Stimulated activated naive CD8-positive, alpha-beta T cell treated with anti-CD3 and anti-CD28 coated beads, Interleukin-15, amount 100 ng/mL, for 72 hours (primary cell): ENCODE results near the gene VAV2.
"Not testable (repeated sequence)": the region's sequence is repeated elsewhere in the genome, so short reads cannot be mapped to it uniquely, and the experiment has no call there.

Experiments
- ATAC-seq: fragments of 150-1000 bp; cut with Tn5 transposase; 2 replicates; pipeline ENCODE4 v1.10.0; 2021; ENCODE audit warnings: mild to moderate bottlenecking, moderate library complexity
- DNase-seq, 2 donors: peaks; one replicate each; pipeline ENCODE4 v3.0.0; 2021 to 2022
- H3K27ac Mint-ChIP-seq, 2 donors: one replicate each; pipeline ENCODE4 v1.8.0; 2022; ENCODE audit warnings: mild to moderate bottlenecking in 2 of 2, mixed read lengths in 2 of 2, moderate library complexity in 2 of 2
- H3K27me3 Mint-ChIP-seq: one replicate; pipeline ENCODE4 v1.8.0; 2022; ENCODE audit warnings: mixed read lengths
- H3K4me1 Mint-ChIP-seq: one replicate; pipeline ENCODE4 v1.8.0; 2022; ENCODE audit warnings: mild to moderate bottlenecking, mixed read lengths
- H3K4me3 Mint-ChIP-seq, 2 donors: one replicate each; pipeline ENCODE4 v1.8.0; 2022; ENCODE audit warnings: mild to moderate bottlenecking in 2 of 2, mixed read lengths in 2 of 2, moderate library complexity in 1 of 2
- H3K9me3 Mint-ChIP-seq, 2 donors: one replicate each; pipeline ENCODE4 v1.8.0; 2022; ENCODE audit warnings: mixed read lengths in 2 of 2

The VAV2 gene

DNA sequence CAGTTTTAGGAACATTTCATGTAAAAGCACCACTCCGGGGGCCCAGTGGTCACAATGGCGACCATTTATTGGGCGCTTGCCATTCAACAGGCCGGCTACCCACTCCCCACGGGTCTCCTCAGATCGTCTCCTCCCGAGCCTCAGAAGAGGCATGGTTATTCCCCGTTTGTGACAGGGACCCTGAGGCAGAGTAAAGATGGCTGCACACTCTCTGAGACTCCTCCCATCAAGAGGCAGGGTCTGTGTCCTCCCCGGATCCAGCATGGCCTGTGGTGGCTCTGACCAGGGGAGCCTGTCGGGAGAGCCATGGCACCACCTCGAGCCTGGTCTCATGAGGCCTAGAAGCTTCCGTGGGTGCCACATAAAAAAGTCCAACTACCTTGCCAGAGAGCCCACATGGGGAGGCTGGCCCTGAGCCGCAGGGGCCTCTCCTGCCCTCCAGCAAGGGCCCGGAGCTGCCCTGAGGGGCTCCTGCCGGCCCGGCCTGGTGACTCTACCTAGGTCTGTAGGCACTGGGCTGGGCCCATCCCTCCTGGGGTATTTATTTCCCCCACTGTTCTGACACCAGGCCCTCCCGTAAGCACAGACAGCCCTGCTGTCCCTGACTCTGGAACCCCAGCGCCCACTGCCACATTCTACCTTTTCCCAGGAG, 90.8 kb downstream of the VAV2 start:
- no peak for ATAC-seq
- H3K27ac Mint-ChIP-seq, result no peak overlapping the region
- no peaks in the 10 kb centered on the region for H3K4me1 Mint-ChIP-seq
- no peaks in the 10 kb centered on the region for H3K27me3 Mint-ChIP-seq
- H3K9me3 Mint-ChIP-seq, result no peaks in the 10 kb centered on the region
- DNase-seq, result no peak
- no peak overlapping the region for H3K4me3 Mint-ChIP-seq

DNA sequence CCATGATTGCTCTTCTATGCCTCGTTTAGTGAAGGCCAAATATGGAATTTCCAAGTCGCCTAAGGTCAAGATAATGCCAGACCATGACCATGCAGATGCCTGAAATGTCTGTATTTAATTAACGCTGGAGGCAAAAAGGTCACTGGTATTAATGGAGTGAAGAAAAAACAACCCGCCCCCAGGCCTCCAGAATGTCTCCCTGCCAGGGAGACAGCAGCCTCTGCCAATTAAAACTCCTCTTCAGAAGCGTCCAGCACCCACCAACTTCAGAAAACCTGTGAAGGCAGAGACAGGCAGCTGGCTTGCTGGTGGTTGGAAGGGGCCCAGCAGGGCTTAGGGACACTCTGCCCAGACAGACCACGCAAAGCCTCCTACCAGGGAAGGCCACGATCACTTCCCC, 94.4 kb downstream of the VAV2 start:
- DNase-seq (no peak), ATAC-seq (no peak)
- no peaks in the 10 kb centered on the region for H3K9me3 Mint-ChIP-seq
- no peaks in the 10 kb centered on the region for H3K4me1 Mint-ChIP-seq
- no peak overlapping the region for H3K4me3 Mint-ChIP-seq
- no peaks in the 10 kb centered on the region for H3K27me3 Mint-ChIP-seq
- no peak overlapping the region for H3K27ac Mint-ChIP-seq

DNA sequence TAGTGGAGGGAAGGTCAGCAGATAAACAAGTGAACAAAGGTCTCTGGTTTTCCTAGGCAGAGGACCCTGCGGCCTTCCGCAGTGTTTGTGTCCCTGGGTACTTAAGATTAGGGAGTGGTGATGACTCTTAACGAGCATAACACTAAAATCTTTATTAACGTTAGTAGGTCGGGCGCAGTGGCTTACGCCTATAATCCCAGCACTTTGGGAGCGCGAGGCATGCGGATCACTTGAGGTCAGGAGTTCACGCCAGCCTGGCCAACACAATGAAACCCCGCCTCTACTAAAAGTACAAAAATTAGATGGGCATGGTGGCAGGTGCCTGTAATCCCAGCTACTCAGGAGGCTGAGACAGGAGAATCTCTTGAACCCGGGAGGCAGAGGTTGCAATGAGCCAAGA, 96.1 kb downstream of the VAV2 start:
- H3K9me3 Mint-ChIP-seq, ATAC-seq, H3K27me3 Mint-ChIP-seq, H3K27ac Mint-ChIP-seq, H3K4me1 Mint-ChIP-seq, DNase-seq, H3K4me3 Mint-ChIP-seq: not testable (repeated sequence)

DNA sequence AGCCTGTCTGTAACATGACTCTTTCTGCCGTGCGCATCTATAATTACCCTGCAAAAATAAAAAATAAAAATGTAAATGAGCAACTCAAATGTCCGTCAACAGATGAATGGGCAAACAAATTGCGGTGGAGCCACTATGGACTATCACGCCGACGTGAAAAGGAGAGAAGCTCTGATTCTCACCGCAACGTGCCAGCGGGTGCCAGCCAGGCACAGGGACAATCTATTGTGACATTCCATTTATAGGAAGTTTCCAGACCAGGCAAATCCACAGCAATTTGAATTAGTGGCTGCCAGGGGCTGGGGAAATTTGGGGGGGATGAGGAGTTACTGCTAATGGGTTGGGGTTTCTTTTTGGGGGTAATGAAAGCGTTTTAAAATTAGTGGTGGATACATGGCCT, 96.8 kb downstream of the VAV2 start:
- DNase-seq (no peak), ATAC-seq (no peak)
- Mint-ChIP-seq H3K9me3 (no peaks in the 10 kb centered on the region), H3K4me3 (no peak overlapping the region), H3K4me1 (no peaks in the 10 kb centered on the region), H3K27me3 (no peaks in the 10 kb centered on the region), H3K27ac (no peak overlapping the region)

DNA sequence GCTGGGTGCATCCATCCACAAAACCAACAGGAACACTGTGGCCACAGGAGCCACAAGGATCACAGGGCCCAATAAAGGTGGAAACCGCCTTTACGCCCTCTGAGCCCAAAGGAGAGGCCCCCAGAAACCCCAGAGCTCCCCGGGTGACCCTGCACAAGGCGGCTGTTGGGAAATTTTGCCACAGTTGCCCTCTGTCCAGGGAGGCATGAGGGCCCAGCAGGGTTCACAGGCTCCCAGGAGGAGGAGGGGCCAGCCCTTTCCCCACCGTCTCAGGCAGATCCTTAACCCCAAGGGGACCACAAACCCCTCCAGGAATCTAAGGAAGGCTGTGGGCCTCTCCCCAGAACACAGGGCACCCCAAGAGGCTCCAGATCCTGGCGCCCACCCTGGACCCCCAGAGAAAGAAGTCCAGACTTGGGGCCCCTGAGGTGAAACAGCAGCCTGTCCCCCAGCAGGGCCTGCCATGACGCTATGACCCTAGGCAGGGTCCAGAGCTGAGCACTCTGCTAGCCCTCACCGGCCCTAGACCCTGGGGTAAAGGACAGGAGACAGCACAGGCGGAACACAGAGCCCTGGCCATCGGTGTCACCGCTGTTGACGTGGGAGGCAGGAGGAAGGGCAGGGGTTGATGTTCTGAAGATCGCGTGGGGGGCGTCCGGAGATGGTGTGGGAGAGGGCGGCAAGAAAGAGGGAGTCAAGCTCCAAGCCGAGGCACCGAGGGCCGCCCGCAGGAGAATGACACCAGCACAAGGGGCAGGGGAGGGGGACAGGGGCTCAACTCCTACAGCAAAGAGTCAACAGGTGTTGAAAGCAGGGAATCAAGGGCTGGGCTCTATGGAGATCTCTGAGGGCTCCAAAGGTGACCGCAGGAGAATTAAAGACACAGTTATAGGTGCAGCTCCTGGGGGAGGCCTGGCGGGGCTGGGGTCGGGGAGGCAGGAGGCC, 97.5 kb downstream of the VAV2 start:
- no peak overlapping the region for H3K4me3 Mint-ChIP-seq
- no peaks in the 10 kb centered on the region for H3K9me3 Mint-ChIP-seq
- no peak for DNase-seq
- no peaks in the 10 kb centered on the region for H3K27me3 Mint-ChIP-seq
- no peaks in the 10 kb centered on the region for H3K4me1 Mint-ChIP-seq
- no peak for ATAC-seq
- no peak overlapping the region for H3K27ac Mint-ChIP-seq

DNA sequence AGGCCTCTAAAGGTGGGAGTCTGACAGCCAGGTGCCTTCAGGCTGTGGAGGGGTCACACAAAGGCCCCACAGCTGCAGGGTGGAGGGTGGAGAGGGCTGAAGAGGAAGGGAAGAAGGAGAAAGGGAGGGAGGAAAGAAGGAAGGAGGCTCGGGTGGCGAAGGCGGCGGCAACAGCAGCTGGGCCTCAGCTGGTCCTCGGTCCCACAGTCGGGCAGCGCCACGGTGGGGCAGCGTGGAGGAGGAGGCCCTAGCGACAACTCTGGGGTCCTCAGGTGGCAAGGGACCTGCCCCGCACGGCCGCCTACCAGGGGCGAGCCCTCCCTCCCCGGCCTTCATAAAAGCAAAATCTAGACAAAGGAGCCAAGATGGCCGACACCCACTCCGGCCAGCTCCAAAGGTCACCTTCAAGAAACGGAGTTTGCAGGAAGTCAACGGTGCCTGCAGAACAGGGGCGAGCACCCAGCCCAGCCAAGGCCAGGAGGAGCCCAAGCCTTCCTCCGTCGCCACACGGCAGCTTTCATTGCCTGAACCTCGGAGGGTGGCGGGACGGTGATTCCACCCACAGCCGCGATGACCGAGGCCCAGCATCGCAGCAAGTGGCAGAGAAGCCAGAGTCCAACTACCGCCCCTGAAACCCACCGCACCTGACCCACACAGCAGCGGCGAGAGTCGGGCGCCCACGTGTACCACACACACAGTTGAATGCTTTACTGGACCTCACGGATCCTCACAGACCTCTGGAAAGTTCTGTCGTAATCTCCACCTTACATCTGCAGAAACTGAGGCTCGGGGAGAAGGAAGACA, 98.7 kb downstream of the VAV2 start:
- no peaks in the 10 kb centered on the region for H3K4me1 Mint-ChIP-seq
- ATAC-seq (no peak), DNase-seq (no peak)
- no peak overlapping the region for H3K4me3 Mint-ChIP-seq
- peak overlapping the region in 1 of 2 donors; percentile 62 for H3K27ac Mint-ChIP-seq
- no peaks in the 10 kb centered on the region for H3K9me3 Mint-ChIP-seq
- no peaks in the 10 kb centered on the region for H3K27me3 Mint-ChIP-seq

DNA sequence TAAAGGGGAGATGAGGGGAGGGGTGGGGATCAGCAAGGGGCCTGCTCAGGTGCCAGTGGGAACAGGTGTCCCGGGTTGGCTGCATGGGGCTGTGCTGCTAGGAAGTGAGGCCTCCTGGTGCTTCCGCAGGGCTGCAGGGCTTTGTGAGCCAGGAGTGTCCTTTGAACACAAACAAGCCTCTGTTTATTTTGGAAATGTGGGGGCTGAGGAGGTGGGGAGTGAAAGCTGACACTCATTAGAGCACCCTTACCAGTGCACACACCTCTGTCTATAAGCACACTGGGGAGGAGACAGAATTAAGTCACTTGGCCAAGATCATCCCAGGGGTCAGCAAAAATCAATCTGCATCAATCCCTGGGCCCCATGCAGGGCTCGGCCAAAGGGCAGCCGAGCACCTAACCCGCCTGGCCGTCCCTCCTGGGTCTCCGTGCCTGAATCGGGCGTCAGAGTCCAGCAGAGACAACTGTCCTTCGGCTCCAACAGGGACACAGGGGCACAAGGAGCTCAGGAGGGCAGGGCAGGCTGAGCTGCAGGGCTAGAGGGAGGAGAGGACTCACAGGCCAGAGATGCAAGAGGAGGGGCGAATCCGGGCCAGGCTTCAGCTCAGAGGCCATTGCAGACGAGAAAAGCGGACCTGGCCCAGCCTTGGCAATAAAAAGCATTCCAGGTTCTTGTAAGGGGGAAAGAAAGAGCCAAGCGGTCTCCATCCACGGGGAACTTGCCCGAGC, 99.8 kb downstream of the VAV2 start:
- no peak overlapping the region for H3K27ac Mint-ChIP-seq
- no peaks in the 10 kb centered on the region for H3K27me3 Mint-ChIP-seq
- DNase-seq (no peak), ATAC-seq (no peak)
- no peaks in the 10 kb centered on the region for H3K9me3 Mint-ChIP-seq
- no peak overlapping the region for H3K4me3 Mint-ChIP-seq
- H3K4me1 Mint-ChIP-seq, result no peaks in the 10 kb centered on the region

DNA sequence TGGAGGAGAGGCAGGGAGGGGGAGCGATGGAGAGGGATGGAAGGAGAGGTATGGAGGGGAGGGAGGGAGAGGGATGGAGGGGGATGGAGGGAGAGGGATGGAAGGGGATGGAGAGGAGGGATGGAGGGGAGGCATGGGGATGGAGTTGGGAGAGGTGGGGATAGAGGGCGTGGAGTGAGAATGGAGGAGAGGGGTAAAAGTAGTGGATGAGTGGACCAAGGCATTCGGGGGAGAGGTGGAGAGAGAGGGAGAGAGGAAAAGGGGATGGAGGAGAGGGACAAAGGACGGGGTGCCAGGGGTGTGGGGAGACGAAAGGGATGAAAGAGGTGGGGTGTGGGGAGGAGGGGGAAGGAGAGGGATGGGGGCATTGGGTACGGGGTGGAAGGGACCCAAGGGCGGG, 100.4 kb downstream of the VAV2 start:
- no peak for ATAC-seq
- H3K9me3 Mint-ChIP-seq, result no peaks in the 10 kb centered on the region
- DNase-seq, result no peak
- H3K4me3 Mint-ChIP-seq, result no peak overlapping the region
- H3K4me1 Mint-ChIP-seq, result no peaks in the 10 kb centered on the region
- peak overlapping the region in 1 of 2 donors; percentile 19 for H3K27ac Mint-ChIP-seq
- H3K27me3 Mint-ChIP-seq, result no peaks in the 10 kb centered on the region

DNA sequence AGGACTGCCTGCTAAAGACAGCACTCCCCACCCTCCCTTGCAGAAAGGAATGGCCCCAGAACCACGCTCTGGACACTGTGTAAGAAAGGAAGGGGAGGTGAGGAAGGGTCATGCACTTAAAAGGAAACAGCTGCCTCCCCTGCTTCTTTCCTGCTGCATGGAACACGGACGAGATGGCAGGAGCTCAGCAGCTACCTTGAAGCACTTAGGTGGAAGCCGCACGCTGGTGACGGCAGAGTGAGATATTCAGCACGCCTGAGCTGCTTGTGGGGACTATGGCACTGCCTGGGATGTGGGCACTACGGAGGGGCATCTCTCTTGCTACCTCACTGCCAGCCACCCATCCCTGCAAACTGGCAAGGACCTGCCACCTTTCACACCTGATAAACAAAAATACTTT, 101.5 kb downstream of the VAV2 start:
- ATAC-seq, result no peak
- H3K9me3 Mint-ChIP-seq, result no peaks in the 10 kb centered on the region
- no peaks in the 10 kb centered on the region for H3K4me1 Mint-ChIP-seq
- DNase-seq, result no peak
- H3K4me3 Mint-ChIP-seq, result no peak overlapping the region
- H3K27ac Mint-ChIP-seq, result peak overlapping the region in 1 of 2 donors; percentile 13
- H3K27me3 Mint-ChIP-seq, result no peaks in the 10 kb centered on the region

DNA sequence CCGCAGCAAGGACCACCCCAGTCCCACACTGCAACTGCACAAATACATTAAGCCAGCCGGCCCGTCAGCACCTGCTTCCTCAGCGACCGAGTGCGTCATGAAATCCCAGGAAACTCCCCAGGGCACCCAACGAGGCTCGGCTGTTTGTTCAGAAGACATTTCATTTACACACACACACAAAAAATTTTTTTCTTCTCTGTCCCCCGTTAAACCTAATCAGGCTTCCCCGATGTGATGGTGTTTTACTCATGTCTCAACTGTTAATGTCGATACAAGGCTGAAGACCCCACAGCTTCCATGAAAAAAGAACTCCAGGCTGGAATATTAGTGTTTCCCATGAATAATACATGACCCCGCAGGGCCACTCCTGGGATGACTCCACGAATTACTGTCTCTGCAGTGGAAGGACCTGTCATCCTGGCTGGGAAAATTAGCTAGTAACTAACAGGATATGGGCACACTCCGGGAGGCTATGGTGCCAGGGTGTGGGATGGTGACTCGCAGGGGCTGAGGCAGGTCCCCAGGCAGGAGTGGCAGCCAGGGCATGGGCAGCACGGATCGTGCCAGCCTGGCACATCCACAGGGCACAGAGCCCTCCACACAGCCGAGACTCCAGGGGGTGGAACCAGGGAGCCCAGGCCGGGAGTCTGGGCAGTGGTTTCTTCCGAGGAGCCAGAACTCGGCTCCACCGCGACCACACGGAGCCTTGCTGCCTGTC, 102.4 kb downstream of the VAV2 start:
- DNase-seq (no peak), ATAC-seq (no peak)
- Mint-ChIP-seq H3K9me3 (no peaks in the 10 kb centered on the region), H3K4me1 (no peaks in the 10 kb centered on the region), H3K4me3 (no peak overlapping the region), H3K27me3 (no peaks in the 10 kb centered on the region), H3K27ac (no peak overlapping the region)

DNA sequence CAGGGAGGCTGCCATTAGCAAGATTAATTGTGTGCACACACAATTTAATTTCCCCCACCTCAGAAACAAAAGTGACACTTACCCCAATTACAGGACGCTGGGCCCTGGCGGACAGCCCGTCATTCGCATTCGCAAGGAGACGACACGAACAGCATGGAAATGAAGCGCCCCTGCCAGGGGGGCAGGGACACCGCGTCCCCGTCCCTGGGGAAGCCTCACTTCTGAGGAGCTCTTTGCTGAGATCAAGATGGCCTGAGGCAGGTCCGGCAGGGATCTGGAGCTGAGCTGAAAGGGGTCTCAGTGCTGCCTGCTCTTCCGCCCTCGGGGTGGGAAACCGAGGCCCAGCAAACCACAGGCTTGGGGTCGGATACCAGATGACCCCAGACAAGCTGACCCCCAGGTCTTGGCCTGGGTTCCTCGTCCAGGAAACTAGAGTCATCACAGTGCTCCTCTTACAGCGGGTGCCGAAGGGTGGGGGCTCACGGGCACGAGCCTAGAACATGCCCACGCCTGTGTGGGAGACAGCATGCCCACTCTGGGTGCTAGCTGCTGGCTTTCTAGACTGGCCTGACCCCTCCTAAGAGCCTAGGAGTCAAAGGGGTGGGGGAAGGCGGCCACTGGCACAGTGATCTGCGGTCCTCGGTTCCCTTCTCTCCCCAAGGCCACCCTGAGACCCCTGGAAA, 103.2 kb downstream of the VAV2 start:
- Mint-ChIP-seq H3K27me3 (no peaks in the 10 kb centered on the region), H3K4me3 (no peak overlapping the region), H3K27ac (peak overlapping the region in 1 of 2 donors; percentile 42), H3K9me3 (no peaks in the 10 kb centered on the region), H3K4me1 (no peaks in the 10 kb centered on the region)
- DNase-seq (no peak), ATAC-seq (no peak)

DNA sequence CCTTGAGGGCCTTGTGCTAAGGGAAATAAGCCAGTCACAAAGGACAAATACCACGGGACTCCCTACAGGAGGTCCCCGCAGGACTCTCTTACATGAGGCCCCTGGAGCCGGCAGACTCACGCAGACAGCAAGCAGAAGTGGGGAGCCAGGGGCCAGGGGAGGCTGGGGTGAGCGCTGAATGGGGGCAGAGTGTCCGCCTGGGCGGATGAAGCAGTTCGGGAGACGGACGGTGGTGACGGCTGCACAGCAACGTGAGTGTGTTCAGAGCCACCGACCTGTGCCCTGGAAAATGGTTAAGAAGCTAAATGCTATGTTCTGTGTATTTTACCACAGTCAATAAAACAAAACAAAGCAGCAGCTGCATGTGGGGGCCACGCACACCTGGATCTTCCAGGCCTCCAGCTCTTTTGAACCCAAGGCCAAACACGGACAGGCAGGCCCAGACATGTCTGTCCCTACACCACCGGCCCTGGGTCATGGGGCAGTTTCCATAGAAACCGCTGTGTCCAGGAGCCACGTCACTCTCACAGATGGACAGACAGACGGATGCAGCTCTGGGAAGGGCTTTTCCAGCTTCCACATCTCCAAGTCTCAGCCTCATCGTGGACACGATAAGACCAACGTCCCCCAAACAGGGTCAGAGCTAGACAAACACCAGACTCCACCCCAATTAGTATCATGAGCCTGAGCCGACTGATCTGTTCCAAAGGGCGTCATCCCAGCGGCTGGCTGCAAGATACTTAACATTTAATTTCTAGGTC, 103.9 kb downstream of the VAV2 start:
- H3K9me3 Mint-ChIP-seq, result no peaks in the 10 kb centered on the region

DNA sequence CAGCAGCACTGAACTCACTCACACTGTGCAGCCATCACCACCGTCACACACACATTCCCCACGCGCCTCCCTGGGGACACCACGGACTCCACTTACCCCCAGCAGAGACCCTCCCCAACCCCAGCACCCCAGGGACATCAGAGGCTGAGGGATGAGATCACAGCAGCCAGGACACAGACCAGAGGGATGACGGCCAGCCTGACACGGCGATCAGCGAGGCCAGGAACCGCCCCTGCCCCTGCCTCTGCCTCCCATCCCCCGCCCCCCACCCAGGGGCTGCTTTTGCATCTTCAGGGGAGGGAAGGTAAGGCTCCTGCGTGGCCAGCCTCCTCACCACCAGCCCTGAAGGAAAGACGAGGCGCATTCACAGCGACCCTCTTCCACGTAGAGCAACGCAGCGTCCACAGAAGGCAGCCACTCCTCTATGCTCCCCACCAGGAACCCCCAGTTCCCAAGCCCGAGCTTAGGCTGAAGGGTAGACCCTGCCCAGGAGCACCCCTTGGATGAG, 104.5 kb downstream of the VAV2 start:
- H3K4me3 Mint-ChIP-seq, result no peak overlapping the region
- peak overlapping the region in 1 of 2 donors; percentile 25 for H3K27ac Mint-ChIP-seq
- no peak for DNase-seq
- no peak for ATAC-seq
- no peaks in the 10 kb centered on the region for H3K9me3 Mint-ChIP-seq
- H3K4me1 Mint-ChIP-seq, result no peaks in the 10 kb centered on the region
- H3K27me3 Mint-ChIP-seq, result no peaks in the 10 kb centered on the region

More for the DNA sequence above, 103.9 kb downstream of the VAV2 start:
- Mint-ChIP-seq H3K27ac (peak overlapping the region in 1 of 2 donors; percentile 42), H3K27me3 (no peaks in the 10 kb centered on the region), H3K4me3 (no peak overlapping the region), H3K4me1 (no peaks in the 10 kb centered on the region)
- ATAC-seq, result no peak
- no peak for DNase-seq
